GM23248 (cell line): Measurements from ENCODE around the gene PLEKHJ1. TPM values are rescaled to one million over a fixed set of nuclear protein-coding genes. Genes with fewer than 3 reads are reported as not detected.

ENCODE experiments used
- DNase-seq: peaks from one replicate; pipeline ENCODE4 v3.0.0-alpha.2; 2015
- H2AFZ ChIP-seq: fragments of 200-600 bp; sonication (generic); 2 replicates; pipeline ENCODE4 v1.6.1; 2016; ENCODE audit warnings: antibody characterized with exemption
- H3F3A ChIP-seq: fragments of 200-600 bp; sonication (generic); 2 replicates; pipeline ENCODE4 v1.6.1; 2016; ENCODE audit warnings: mild to moderate bottlenecking, antibody characterized with exemption, mixed run types; ENCODE audit not compliant: insufficient read depth
- H3K27ac ChIP-seq: fragments of 200-600 bp; sonication (generic); 2 replicates; pipeline ENCODE4 v1.5.1; 2016; ENCODE audit warnings: mild to moderate bottlenecking
- H3K27me3 ChIP-seq: fragments of 200-600 bp; sonication (generic); replicated peaks from 2 replicates; pipeline ENCODE4 v1.6.1; 2016; ENCODE audit warnings: mild to moderate bottlenecking; ENCODE audit not compliant: insufficient read depth
- H3K36me3 ChIP-seq: fragments of 200-600 bp; sonication (generic); 2 replicates; pipeline ENCODE4 v1.6.1; 2016; ENCODE audit warnings: low read depth, mild to moderate bottlenecking
- H3K4me1 ChIP-seq: fragments of 200-600 bp; sonication (generic); 2 replicates; pipeline ENCODE4 v1.6.1; 2016; ENCODE audit warnings: mild to moderate bottlenecking; ENCODE audit not compliant: insufficient read depth
- H3K4me2 ChIP-seq: fragments of 200-600 bp; sonication (generic); one replicate; pipeline ENCODE4 v1.6.1; 2016; ENCODE audit warnings: mild to moderate bottlenecking; ENCODE audit not compliant: unreplicated experiment
- H3K4me3 ChIP-seq: fragments of 200-600 bp; sonication (generic); 2 replicates; pipeline ENCODE4 v1.5.1; 2016; ENCODE audit warnings: mild to moderate bottlenecking
- H3K79me2 ChIP-seq: fragments of 200-600 bp; sonication (generic); 2 replicates; pipeline ENCODE4 v1.6.1; 2016; ENCODE audit warnings: mild to moderate bottlenecking; ENCODE audit not compliant: insufficient read depth
- H3K9ac ChIP-seq: fragments of 200-600 bp; sonication (generic); 2 replicates; pipeline ENCODE4 v1.6.1; 2016; ENCODE audit warnings: mild to moderate bottlenecking
- H3K9me2 ChIP-seq: fragments of 200-600 bp; sonication (generic); 2 replicates; pipeline ENCODE4 v1.6.1; 2016; ENCODE audit warnings: mixed run types, mild to moderate bottlenecking, moderate library complexity; ENCODE audit not compliant: insufficient read depth
- H3K9me3 ChIP-seq: fragments of 200-600 bp; sonication (generic); one replicate; pipeline ENCODE4 v1.6.1; 2017; ENCODE audit warnings: low read depth
- H4K20me1 ChIP-seq: fragments of 200-600 bp; sonication (generic); 2 replicates; pipeline ENCODE4 v1.6.0; 2016; ENCODE audit not compliant: insufficient read depth
- EZH2 ChIP-seq: fragments of 200-600 bp; sonication (generic); IDR thresholded peaks from 2 replicates; pipeline ENCODE4 v1.6.1; 2018; ENCODE audit warnings: antibody characterized with exemption, mild to moderate bottlenecking; ENCODE audit not compliant: insufficient read depth, poor library complexity, severe bottlenecking
- EZH2phosphoT487 ChIP-seq: fragments of 200-600 bp; sonication (generic); IDR thresholded peaks from 2 replicates; pipeline ENCODE4 v1.6.1; 2018; ENCODE audit warnings: antibody characterized with exemption, moderate library complexity, mild to moderate bottlenecking, low read depth; ENCODE audit not compliant: insufficient read depth
- WGBS, 2 experiments: methylation state at CpG; one replicate each; pipeline ENCODE4 v1.1.6; 2015 to 2017; ENCODE audit warnings: low lambda C conversion rate in 2 of 2, low coverage in 1 of 2; ENCODE audit errors: missing lambda C conversion rate in 2 of 2; 5-methylcytosine and 5-hydroxymethylcytosine counted together
- in situ Hi-C: fragments of 300-500 bp; cut with MboI; formaldehyde crosslinking; loops from 2 replicates; pipeline ENCODE4 v1.15.0; 2020
- polyA plus RNA-seq: library from polyadenylated mRNA; unstranded; fragments of >200 nt; fragmentation: Nextera tagmentation; extraction: Ambion mirVana; gene quantifications from 2 replicates; pipeline ENCODE4 v1.2.1, GENCODE V29; 2016
- total RNA-seq: library from RNA; depleted of rRNA; stranded (reverse); fragments of >200 nt; shearing (Covaris generic); gene quantifications from 2 replicates; pipeline ENCODE4 v1.2.3, GENCODE V29; 2014

PLEKHJ1 gene
- total and polyA plus RNA-seq, 2 experiments from 2014 or later, result 62.3 to 68.3 TPM

DNA sequence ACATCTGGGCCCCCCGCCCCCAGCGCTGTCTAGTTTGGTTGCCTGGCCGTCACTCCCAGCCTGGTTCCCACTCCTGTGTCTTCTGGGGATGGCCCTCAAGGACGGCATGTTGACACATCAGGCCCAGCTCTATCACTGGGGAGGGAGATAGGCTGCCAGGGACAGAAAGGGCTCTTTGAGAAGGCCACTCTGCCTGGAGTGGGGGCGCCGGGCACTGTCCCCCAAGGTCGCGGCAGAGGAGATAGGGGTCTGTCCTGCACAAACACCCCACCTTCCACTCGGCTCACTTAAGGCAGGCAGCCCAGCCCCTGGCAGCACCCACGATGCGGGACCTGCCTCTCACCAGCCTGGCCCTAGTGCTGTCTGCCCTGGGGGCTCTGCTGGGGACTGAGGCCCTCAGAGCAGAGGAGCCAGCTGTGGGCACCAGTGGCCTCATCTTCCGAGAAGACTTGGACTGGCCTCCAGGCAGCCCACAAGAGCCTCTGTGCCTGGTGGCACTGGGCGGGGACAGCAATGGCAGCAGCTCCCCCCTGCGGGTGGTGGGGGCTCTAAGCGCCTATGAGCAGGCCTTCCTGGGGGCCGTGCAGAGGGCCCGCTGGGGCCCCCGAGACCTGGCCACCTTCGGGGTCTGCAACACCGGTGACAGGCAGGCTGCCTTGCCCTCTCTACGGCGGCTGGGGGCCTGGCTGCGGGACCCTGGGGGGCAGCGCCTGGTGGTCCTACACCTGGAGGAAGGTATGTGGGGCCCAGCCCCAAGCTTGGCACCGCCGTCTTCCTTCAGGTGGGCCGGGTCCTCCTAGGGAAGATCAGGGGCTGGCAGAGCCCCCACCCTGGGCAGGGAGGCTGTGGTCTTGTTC lies 13.1 kb upstream of the PLEKHJ1 start, which contains the start of gene AMH:
Gene AMH (plus strand): TSS at position 314 of the 857 bp plus-strand sequence. CDS start 10 bp downstream, at position 324.
- WGBS, 2 experiments, result 67 to 75% methylated on average over 20 to 26 of the region's 27 CpGs
- Histone ChIP-seq H3K9me3 (no peaks in the 10 kb centered on the region), H4K20me1 (no peaks in the 10 kb centered on the region), H3K9me2 (no peaks in the 10 kb centered on the region), H3K79me2 (peaks cover 22% of the 10 kb centered on the region), H3K4me2 (no peak within 1 kb of the TSS), H3K9ac (no peak within 1 kb of the TSS), H3K36me3 (peaks cover 20% of the 10 kb centered on the region; the same call in 1 of the 2 replicates), H3K4me3 (no peak within 1 kb of the TSS), H2AFZ (no peak within 1 kb of the TSS), H3K27ac (no peak within 1 kb of the TSS), H3K4me1 (no peaks in the 10 kb centered on the region), H3F3A (no peaks in the 10 kb centered on the region), H3K27me3 (peaks cover 26% of the 10 kb centered on the region)
- DNase-seq, result no peak
- no peak for TF ChIP-seq EZH2phosphoT487
- in situ Hi-C loops, result no loop called here

- Histone ChIP-seq H4K20me1 (no peaks in the 10 kb centered on the region), H3K9ac (no peak overlapping the region), H3K36me3 (peaks cover 20% of the 10 kb centered on the region; the same call in 1 of the 2 replicates), H3K4me2 (no peak overlapping the region), H3K27ac (no peak overlapping the region), H3K79me2 (peaks cover 30% of the 10 kb centered on the region), H3K9me3 (no peaks in the 10 kb centered on the region), H3K4me1 (no peaks in the 10 kb centered on the region), H3K4me3 (no peak overlapping the region), H3F3A (no peaks in the 10 kb centered on the region), H2AFZ (no peak overlapping the region), H3K9me2 (no peaks in the 10 kb centered on the region), H3K27me3 (peaks cover 26% of the 10 kb centered on the region)
- DNase-seq, result no peak
- 84 to 91% methylated on average over 7 to 21 of the region's 21 CpGs for WGBS, 2 experiments
- TF ChIP-seq EZH2 (no peak), EZH2phosphoT487 (no peak)
- in situ Hi-C loops, result no loop called here
Measured at GRCh38 chr19:2248136-2249009, 12.2 kb upstream of the PLEKHJ1 start.

- TF ChIP-seq EZH2phosphoT487 (no peak), EZH2 (no peak)
- Histone ChIP-seq H3K4me3 (no peak overlapping the region), H4K20me1 (no peaks in the 10 kb centered on the region), H3K9me2 (no peaks in the 10 kb centered on the region), H3K4me1 (no peaks in the 10 kb centered on the region), H3K9ac (no peak overlapping the region), H3K27ac (no peak overlapping the region), H3K9me3 (no peaks in the 10 kb centered on the region), H3K27me3 (peaks cover 20% of the 10 kb centered on the region), H3K4me2 (no peak overlapping the region), H2AFZ (no peak overlapping the region), H3K79me2 (peaks cover 38% of the 10 kb centered on the region), H3K36me3 (peaks cover 20% of the 10 kb centered on the region; the same call in 1 of the 2 replicates), H3F3A (no peaks in the 10 kb centered on the region)
- 93 to 97% methylated on average over 9 to 28 of the region's 28 CpGs for WGBS, 2 experiments
- in situ Hi-C loops, result no loop called here
- DNase-seq, result no peak
Measured at GRCh38 chr19:2247433-2248101, 11.4 kb upstream of the PLEKHJ1 start.

DNA sequence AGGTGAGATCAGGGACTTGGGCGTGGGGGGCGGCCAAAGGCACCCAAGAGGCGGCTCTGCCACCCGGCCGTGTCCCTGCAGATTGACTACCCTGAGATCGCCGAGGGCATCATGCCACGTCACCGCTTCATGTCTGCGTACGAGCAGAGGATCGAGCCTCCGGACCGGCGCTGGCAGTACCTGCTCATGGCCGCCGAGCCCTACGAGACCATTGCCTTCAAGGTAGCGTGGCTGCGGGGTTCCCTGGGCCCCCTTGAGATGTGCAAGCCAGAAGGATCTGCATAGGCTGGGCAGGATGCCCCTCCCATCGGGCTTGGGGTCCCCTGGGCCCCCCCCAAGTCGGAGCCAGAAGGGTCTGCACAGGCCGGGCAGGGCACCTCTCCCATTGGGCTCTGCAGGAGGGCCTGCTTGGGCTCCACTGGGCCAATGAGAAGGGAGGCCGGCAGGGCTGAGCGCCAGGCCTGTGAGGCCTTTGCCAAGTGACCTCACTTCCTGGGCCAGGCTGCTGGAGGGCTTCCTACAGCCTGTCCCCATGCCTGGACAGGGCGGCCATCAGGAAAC lies 10.8 kb upstream of the PLEKHJ1 start:
- 83 to 85% methylated on average over 24 to 26 of the region's 26 CpGs for WGBS, 2 experiments
- H3K36me3 ChIP-seq, result peaks cover 20% of the 10 kb centered on the region; the same call in 1 of the 2 replicates
- in situ Hi-C loops, result no loop called here
- no peaks in the 10 kb centered on the region; the same call in 1 of the 2 replicates for H3F3A ChIP-seq
- no peak overlapping the region for H3K4me2 ChIP-seq
- no peak overlapping the region for H3K27ac ChIP-seq
- H3K27me3 ChIP-seq, result peaks cover 13% of the 10 kb centered on the region
- no peak for TF ChIP-seq EZH2phosphoT487
- TF ChIP-seq EZH2, result no peak
- 0 out of 2 replicates have a peak, but pooled peaks cover 2% of the 10 kb centered on the region for H4K20me1 ChIP-seq
- no peaks in the 10 kb centered on the region for H3K4me1 ChIP-seq
- no peak overlapping the region for H2AFZ ChIP-seq
- H3K9me2 ChIP-seq, result no peaks in the 10 kb centered on the region
- H3K4me3 ChIP-seq, result no peak overlapping the region
- no peaks in the 10 kb centered on the region for H3K9me3 ChIP-seq
- peak; percentile 53 for DNase-seq
- H3K79me2 ChIP-seq, result peaks cover 45% of the 10 kb centered on the region
- H3K9ac ChIP-seq, result no peak overlapping the region
